Activated CD4-positive, alpha-beta T cell treated with anti-CD3 and anti-CD28 coated beads, Interleukin-2, amount 10 ng/mL, durations not matched to agents 7 days and 5 days (primary cell): ENCODE results near the gene TTC4. TPM values are rescaled to one million over a fixed set of nuclear protein-coding genes. Genes with fewer than 3 reads are reported as not detected.

Experiments used
- CTCF ChIA-PET: fragments of 350-600 bp; sonication (Branson Sonifier 250); formaldehyde crosslinking; loops from one replicate; lab custom pipeline; 2021; ENCODE audit warnings: antibody characterized with exemption; lab: Charles Lee
- POLR2A ChIA-PET: fragments of 350-600 bp; sonication (Branson Sonifier 250); formaldehyde crosslinking; loops from one replicate; lab custom pipeline; 2021; ENCODE audit warnings: antibody characterized with exemption; lab: Charles Lee
- DNase-seq: peaks from one replicate; pipeline ENCODE4 v3.0.0-alpha.2; 2020
- H3K27ac Mint-ChIP-seq: one replicate; pipeline ENCODE4 v1.8.0; 2021; ENCODE audit warnings: mild to moderate bottlenecking, moderate library complexity, mixed read lengths
- H3K27me3 Mint-ChIP-seq: one replicate; pipeline ENCODE4 v1.8.0; 2021; ENCODE audit warnings: mixed read lengths
- H3K36me3 Mint-ChIP-seq: one replicate; pipeline ENCODE4 v1.8.0; 2021; ENCODE audit warnings: low read depth, mixed read lengths
- H3K4me1 Mint-ChIP-seq: one replicate; pipeline ENCODE4 v1.8.0; 2021; ENCODE audit warnings: mixed read lengths
- H3K4me3 Mint-ChIP-seq: one replicate; pipeline ENCODE4 v1.8.0; 2021; ENCODE audit warnings: mild to moderate bottlenecking, moderate library complexity, mixed read lengths
- H3K9me3 Mint-ChIP-seq: one replicate; pipeline ENCODE4 v1.8.0; 2021; ENCODE audit warnings: mixed read lengths
- total RNA-seq, 2 experiments: library from RNA; stranded (reverse); gene quantifications; one replicate each; pipeline ENCODE4 v1.2.3, GENCODE V29; 2021

Gene TTC4
- total RNA-seq, 2 experiments from 2014 or later, result 18.4 to 19.5 TPM

DNA sequence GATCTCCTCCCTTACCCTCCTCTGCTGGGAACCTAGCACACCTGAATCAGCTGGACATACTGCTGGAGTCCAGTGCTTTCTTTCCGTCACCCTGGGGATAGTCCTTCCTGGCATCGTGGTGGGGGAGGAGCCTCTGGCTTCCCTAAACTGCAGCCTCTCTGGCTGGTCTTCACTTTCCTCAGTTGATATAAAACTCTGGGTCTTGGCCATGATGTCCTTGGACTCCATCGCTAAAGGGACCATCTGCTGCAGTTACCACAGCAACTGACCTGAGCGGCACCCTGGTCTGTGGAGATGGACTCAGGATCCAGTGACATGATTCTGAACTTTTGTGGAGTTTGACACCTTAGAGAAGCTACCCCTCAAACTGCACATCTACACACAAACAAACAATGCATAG lies 25.9 kb downstream of the TTC4 start:
- Mint-ChIP-seq H3K4me3 (no peak overlapping the region), H3K9me3 (no peaks in the 10 kb centered on the region), H3K27me3 (no peaks in the 10 kb centered on the region), H3K4me1 (no peaks in the 10 kb centered on the region), H3K27ac (no peak overlapping the region), H3K36me3 (peaks cover 22% of the 10 kb centered on the region)
- ChIA-PET CTCF (interaction anchor here (1.5 kb wide), 1 partner anchor 14 kb away, joined by 4 read pairs; no protein-coding TSS in a partner anchor), POLR2A (no interaction called here)
- no peak for DNase-seq

- no peaks in the 10 kb centered on the region for H3K9me3 Mint-ChIP-seq
- no peak for DNase-seq
- H3K4me1 Mint-ChIP-seq, result no peaks in the 10 kb centered on the region
- CTCF ChIA-PET, result interaction anchor here (1.3 to 1.5 kb wide), 2 partner anchors 13 to 17 kb away, joined by 3 to 4 read pairs; no protein-coding TSS in a partner anchor
- H3K27ac Mint-ChIP-seq, result no peak overlapping the region
- H3K27me3 Mint-ChIP-seq, result no peaks in the 10 kb centered on the region
- peaks cover 14% of the 10 kb centered on the region for H3K36me3 Mint-ChIP-seq
- no peak overlapping the region for H3K4me3 Mint-ChIP-seq
- POLR2A ChIA-PET, result no interaction called here
Measured at GRCh38 chr1:54742282-54742681, 26.6 kb downstream of the TTC4 start.

GRCh38 chr1:54743416-54744226 lies 28.0 kb downstream of the TTC4 start:
- no peak for DNase-seq
- Mint-ChIP-seq H3K4me1 (no peaks in the 10 kb centered on the region), H3K27me3 (no peaks in the 10 kb centered on the region), H3K9me3 (no peaks in the 10 kb centered on the region), H3K27ac (no peak overlapping the region), H3K4me3 (no peak overlapping the region), H3K36me3 (peaks cover 4% of the 10 kb centered on the region)
- CTCF ChIA-PET, result interaction anchor here (1.2 to 1.6 kb wide), 2 partner anchors 12 to 15 kb away, joined by 3 to 4 read pairs; no protein-coding TSS in a partner anchor
- POLR2A ChIA-PET, result no interaction called here

GRCh38 chr1:54744696-54745095 lies 29.0 kb downstream of the TTC4 start:
- CTCF ChIA-PET, result interaction anchor here (1.2 to 1.6 kb wide), 2 partner anchors 11 to 16 kb away, joined by 3 to 4 read pairs; no protein-coding TSS in a partner anchor
- H3K27ac Mint-ChIP-seq, result no peak overlapping the region
- POLR2A ChIA-PET, result no interaction called here

DNA sequence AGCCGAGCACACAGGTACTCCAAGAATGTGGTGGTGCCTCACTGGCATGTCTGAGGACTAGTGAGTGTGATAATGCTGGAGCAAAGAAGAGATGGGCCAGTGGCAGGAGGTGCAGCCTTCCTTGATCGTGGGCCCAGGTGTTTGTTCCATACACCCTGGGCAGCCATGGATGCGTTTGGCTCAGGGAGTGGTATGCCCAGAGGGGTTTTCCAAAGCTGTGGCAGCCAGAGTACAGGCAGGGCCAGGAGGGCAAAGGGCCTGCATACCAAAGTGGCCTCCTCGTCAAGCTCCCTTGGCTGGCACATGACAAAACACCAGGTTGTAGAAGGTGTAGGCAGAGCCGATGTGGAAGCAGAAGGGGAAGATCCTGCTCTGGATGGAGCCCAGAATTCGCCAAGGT lies 29.6 kb downstream of the TTC4 start:
- CTCF ChIA-PET, result interaction anchor here (1.6 kb wide), 1 partner anchor 17 kb away, joined by 4 read pairs; no protein-coding TSS in a partner anchor
- no peak overlapping the region for H3K27ac Mint-ChIP-seq
- POLR2A ChIA-PET, result no interaction called here
- no peaks in the 10 kb centered on the region for H3K9me3 Mint-ChIP-seq
- no peak overlapping the region for H3K4me3 Mint-ChIP-seq
- DNase-seq, result no peak
- H3K4me1 Mint-ChIP-seq, result no peaks in the 10 kb centered on the region
- H3K36me3 Mint-ChIP-seq, result peaks cover 4% of the 10 kb centered on the region
- no peaks in the 10 kb centered on the region for H3K27me3 Mint-ChIP-seq

More at GRCh38 chr1:54744696-54745095, 29.0 kb downstream of the TTC4 start:
- Mint-ChIP-seq H3K9me3 (no peaks in the 10 kb centered on the region), H3K4me1 (no peaks in the 10 kb centered on the region), H3K36me3 (peaks cover 4% of the 10 kb centered on the region), H3K27me3 (no peaks in the 10 kb centered on the region), H3K4me3 (no peak overlapping the region)
- DNase-seq, result no peak

DNA sequence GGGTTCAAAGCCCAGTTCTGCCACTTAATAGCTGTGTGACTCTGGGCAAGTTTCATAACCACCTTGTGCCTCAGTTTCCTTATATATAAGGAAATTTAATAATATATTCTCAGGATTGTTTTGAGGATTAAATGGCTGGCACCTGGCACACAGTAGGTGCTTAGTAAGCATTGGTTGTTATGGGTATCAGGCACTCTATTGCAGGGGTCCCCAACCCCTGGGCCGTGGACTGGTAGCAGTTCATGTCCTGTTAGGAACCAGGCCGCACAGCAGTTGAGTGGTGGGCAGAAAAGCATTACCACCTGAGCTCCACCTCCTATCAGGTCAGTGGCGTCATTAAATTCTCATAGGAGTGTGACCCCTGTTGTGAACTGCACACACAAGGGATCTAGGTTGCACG lies 30.2 kb downstream of the TTC4 start:
- no peaks in the 10 kb centered on the region for H3K27me3 Mint-ChIP-seq
- no peaks in the 10 kb centered on the region for H3K4me1 Mint-ChIP-seq
- DNase-seq, result no peak
- no peak overlapping the region for H3K4me3 Mint-ChIP-seq
- no peak overlapping the region for H3K27ac Mint-ChIP-seq
- POLR2A ChIA-PET, result no interaction called here
- peaks cover 4% of the 10 kb centered on the region for H3K36me3 Mint-ChIP-seq
- no peaks in the 10 kb centered on the region for H3K9me3 Mint-ChIP-seq
- CTCF ChIA-PET, result no interaction called here

GRCh38 chr1:54748094-54748835 lies 32.6 kb downstream of the TTC4 start:
- DNase-seq, result no peak
- no peaks in the 10 kb centered on the region for H3K9me3 Mint-ChIP-seq
- no peak overlapping the region for H3K27ac Mint-ChIP-seq
- no peaks in the 10 kb centered on the region for H3K4me1 Mint-ChIP-seq
- no peaks in the 10 kb centered on the region for H3K36me3 Mint-ChIP-seq
- ChIA-PET CTCF (no interaction called here), POLR2A (no interaction called here)
- H3K4me3 Mint-ChIP-seq, result no peak overlapping the region
- no peaks in the 10 kb centered on the region for H3K27me3 Mint-ChIP-seq

GRCh38 chr1:54750596-54750995 lies 34.9 kb downstream of the TTC4 start:
- POLR2A ChIA-PET, result no interaction called here

DNA sequence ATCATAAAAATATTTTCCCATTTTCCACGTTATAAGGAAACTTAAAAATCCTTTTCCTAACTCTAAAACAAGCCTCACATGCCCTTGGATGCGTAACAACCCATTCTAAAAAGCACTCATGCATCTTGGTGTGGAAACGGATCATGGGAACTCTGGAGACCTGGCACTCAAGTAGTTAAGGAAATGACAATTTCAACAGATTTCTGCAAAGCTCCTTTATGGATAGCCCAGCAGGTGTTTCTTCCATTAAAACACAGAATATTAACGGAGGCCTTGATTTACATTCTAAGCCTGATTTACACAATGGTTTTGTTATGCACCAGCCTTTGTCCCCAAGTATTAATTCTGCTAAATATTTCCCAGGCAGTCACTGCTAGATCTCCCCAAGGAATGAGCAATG lies 35.8 kb downstream of the TTC4 start:
- ChIA-PET POLR2A (no interaction called here), CTCF (interaction anchor here (0.8 to 1.3 kb wide), 2 partner anchors 38 to 45 kb away, joined by 3 read pairs; no protein-coding TSS in a partner anchor)
- Mint-ChIP-seq H3K4me1 (no peaks in the 10 kb centered on the region), H3K9me3 (no peaks in the 10 kb centered on the region), H3K36me3 (no peaks in the 10 kb centered on the region), H3K4me3 (no peak overlapping the region), H3K27ac (no peak overlapping the region), H3K27me3 (no peaks in the 10 kb centered on the region)
- DNase-seq, result no peak

More at GRCh38 chr1:54750596-54750995, 34.9 kb downstream of the TTC4 start:
- DNase-seq, result no peak
- H3K4me3 Mint-ChIP-seq, result no peak overlapping the region
- H3K36me3 Mint-ChIP-seq, result no peaks in the 10 kb centered on the region
- no peaks in the 10 kb centered on the region for H3K4me1 Mint-ChIP-seq
- CTCF ChIA-PET, result interaction anchor here (0.5 to 0.8 kb wide), 3 partner anchors 16 to 59 kb away, joined by 3 read pairs; no protein-coding TSS in a partner anchor
- H3K27ac Mint-ChIP-seq, result no peak overlapping the region
- no peaks in the 10 kb centered on the region for H3K27me3 Mint-ChIP-seq
- no peaks in the 10 kb centered on the region for H3K9me3 Mint-ChIP-seq

DNA sequence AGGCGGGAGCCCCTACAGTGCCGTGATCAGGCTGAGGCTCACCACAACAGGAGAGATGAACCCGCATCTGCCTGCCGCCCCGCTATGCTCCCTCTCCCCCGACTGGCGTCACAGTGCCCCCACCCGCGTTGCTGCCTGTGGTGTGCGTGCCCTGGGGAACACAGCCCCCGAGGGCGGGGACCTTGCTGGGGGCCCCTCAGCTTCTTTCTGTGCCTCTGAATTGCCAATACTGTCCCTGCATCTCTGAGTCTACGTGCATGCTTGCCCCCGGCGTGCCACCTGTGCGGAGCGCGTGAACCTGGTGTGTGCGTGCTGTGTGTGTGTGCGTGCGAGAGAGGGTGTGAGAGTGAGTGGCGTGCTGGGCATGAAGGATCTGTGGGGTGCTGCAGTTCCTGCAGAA lies 38.4 kb downstream of the TTC4 start:
- ChIA-PET CTCF (interaction anchor here (0.5 kb wide), 1 partner anchor 14 kb away, joined by 3 read pairs; no protein-coding TSS in a partner anchor), POLR2A (no interaction called here)
- DNase-seq, result no peak
- no peaks in the 10 kb centered on the region for H3K27me3 Mint-ChIP-seq
- H3K36me3 Mint-ChIP-seq, result no peaks in the 10 kb centered on the region
- H3K4me1 Mint-ChIP-seq, result no peaks in the 10 kb centered on the region
- H3K4me3 Mint-ChIP-seq, result no peak overlapping the region
- no peaks in the 10 kb centered on the region for H3K9me3 Mint-ChIP-seq
- H3K27ac Mint-ChIP-seq, result no peak overlapping the region

DNA sequence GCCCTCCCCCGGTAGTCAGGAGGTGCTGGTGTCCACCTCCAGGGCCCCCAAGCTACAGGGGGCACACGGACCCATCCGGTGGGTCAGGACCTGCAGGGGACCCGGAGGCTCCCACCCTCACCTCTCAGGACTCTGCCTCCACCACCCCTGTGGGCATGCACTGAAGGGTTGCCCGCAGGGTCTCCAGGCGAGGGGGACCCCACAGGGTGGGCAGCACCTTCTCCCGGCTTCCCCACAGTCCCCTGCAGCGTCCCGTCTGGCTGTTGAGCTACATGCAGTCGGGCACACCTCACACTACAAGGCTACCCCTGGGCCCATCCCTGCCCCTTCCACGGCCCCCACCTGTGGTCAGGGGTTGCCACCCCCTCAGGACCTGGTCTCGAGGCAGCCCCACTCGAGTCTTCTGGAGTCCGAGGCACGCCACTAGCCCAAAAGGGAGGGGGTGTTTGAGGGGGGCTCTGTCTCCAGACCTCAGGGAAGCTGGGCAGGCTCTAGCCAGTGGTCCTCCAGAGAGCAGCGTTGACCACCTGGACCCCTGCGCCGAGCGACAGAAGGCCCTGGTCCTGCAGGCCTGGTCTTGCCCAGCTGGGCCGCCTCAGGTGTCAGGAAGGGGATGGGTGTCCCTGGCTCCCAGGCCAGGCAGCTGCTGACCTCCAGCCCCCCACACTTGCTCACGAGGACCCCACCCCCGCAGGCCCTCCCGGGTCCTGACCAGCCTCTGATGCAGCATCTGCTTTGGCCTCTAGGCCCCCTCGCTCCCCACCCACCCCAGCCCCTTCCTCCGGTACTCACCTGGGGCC lies 39.0 kb downstream of the TTC4 start:
- Mint-ChIP-seq H3K27me3 (no peaks in the 10 kb centered on the region), H3K9me3 (no peaks in the 10 kb centered on the region), H3K36me3 (no peaks in the 10 kb centered on the region), H3K27ac (no peak overlapping the region), H3K4me3 (no peak overlapping the region), H3K4me1 (no peaks in the 10 kb centered on the region)
- ChIA-PET POLR2A (no interaction called here), CTCF (interaction anchor here (0.5 to 1.6 kb wide), 3 partner anchors 10 to 15 kb away, joined by 3 to 4 read pairs (median 3); no protein-coding TSS in a partner anchor)
- no peak for DNase-seq

GRCh38 chr1:54757833-54758232 lies 42.2 kb downstream of the TTC4 start:
- Mint-ChIP-seq H3K4me1 (peaks cover 2% of the 10 kb centered on the region), H3K36me3 (no peaks in the 10 kb centered on the region), H3K4me3 (no peak overlapping the region), H3K9me3 (no peaks in the 10 kb centered on the region), H3K27me3 (no peaks in the 10 kb centered on the region), H3K27ac (no peak overlapping the region)
- ChIA-PET CTCF (interaction anchor here (0.9 to 1.5 kb wide), 2 partner anchors 38 to 43 kb away, joined by 3 read pairs; partner anchors contain the start of gene TTC22), POLR2A (no interaction called here)
- no peak for DNase-seq
